K562 (cell line): ENCODE measurements around the gene ASPHD2. TPM values are rescaled to one million over a fixed set of nuclear protein-coding genes. Genes with fewer than 3 reads are reported as not detected.

Experiments
- CREB5 ChIP-seq: fragments of 250-450 bp; sonication (Bioruptor Pico); IDR thresholded peaks from 2 replicates; pipeline ENCODE4 v1.5.0; 2020; ENCODE audit warnings: mild to moderate bottlenecking
- ELF4 ChIP-seq: fragments of 450-650 bp; formaldehyde crosslinking; IDR thresholded peaks from 2 replicates; pipeline ENCODE4 v1.4.0; 2022; ENCODE audit warnings: missing genetic modification characterization
- EP400 ChIP-seq: fragments of 450-650 bp; IDR thresholded peaks from 2 replicates; pipeline ENCODE4 v1.6.1; 2017; ENCODE audit warnings: antibody characterized with exemption, mild to moderate bottlenecking, moderate library complexity
- ETV6 ChIP-seq, 3 experiments: fragments of 150-350 bp in 1 of 3; sonication (generic) in 1 of 3; formaldehyde crosslinking in 1 of 3; IDR thresholded peaks; 2 replicates each; pipeline versions ENCODE4 v1.6.1 to v1.8.0; 2014 to 2022; ENCODE audit warnings: borderline replicate concordance in 2 of 3, low read depth in 2 of 3, antibody characterized with exemption in 1 of 3, low read length in 1 of 3, mild to moderate bottlenecking in 1 of 3, missing genetic modification reagents in 1 of 3
- FOXP1 ChIP-seq: sonication (generic); formaldehyde crosslinking; IDR thresholded peaks from 2 replicates; pipeline ENCODE4 v1.8.0; 2022; ENCODE audit warnings: mild to moderate bottlenecking, missing genetic modification reagents
- GATAD2A ChIP-seq: fragments of 450-650 bp; IDR thresholded peaks from 2 replicates; pipeline ENCODE4 v1.6.1; 2017
- L3MBTL2 ChIP-seq: fragments of 450-650 bp; IDR thresholded peaks from 2 replicates; pipeline ENCODE4 v1.6.1; 2016; ENCODE audit warnings: mild to moderate bottlenecking, moderate library complexity
- LCOR ChIP-seq: sonication (generic); formaldehyde crosslinking; IDR thresholded peaks from 2 replicates; pipeline ENCODE4 v1.8.0; 2022; ENCODE audit warnings: mild to moderate bottlenecking, missing genetic modification reagents
- MAFF ChIP-seq: IDR thresholded peaks from 2 replicates; pipeline ENCODE4 v1.6.1; 2012; ENCODE audit warnings: low read length, improper control_type of control experiment
- MBD2 ChIP-seq: sonication (generic); IDR thresholded peaks from 2 replicates; pipeline ENCODE4 v1.6.1; 2016; ENCODE audit warnings: low read depth, borderline replicate concordance
- MLLT1 ChIP-seq, 2 experiments: fragments of 450-650 bp; IDR thresholded peaks; 2 replicates each; pipeline ENCODE4 v1.6.1; 2016
- MYNN ChIP-seq, 2 experiments: sonication (generic); formaldehyde crosslinking in 1 of 2; IDR thresholded peaks; 2 replicates each; pipeline versions ENCODE4 v1.5.0 to v1.6.1; 2016 to 2020; ENCODE audit warnings: antibody characterized with exemption in 1 of 2, missing genetic modification reagents in 1 of 2
- PBX2 ChIP-seq, 2 experiments: IDR thresholded peaks in 1 of 2; conservative IDR thresholded peaks in 1 of 2; 2 replicates each; pipeline ENCODE4 v1.6.1; 2016; ENCODE audit warnings: low read depth in 2 of 2, mild to moderate bottlenecking in 1 of 2, missing compliant biosample characterization in 1 of 2, missing genetic modification characterization in 1 of 2, moderate library complexity in 1 of 2
- PHF20 ChIP-seq: fragments of 450-650 bp; IDR thresholded peaks from 2 replicates; pipeline ENCODE4 v1.6.1; 2018; ENCODE audit not compliant: partially characterized antibody
- RAD21 ChIP-seq, 2 experiments: fragments of 250-450 bp in 1 of 2; fragments of 450-650 bp in 1 of 2; sonication (Bioruptor Pico) in 1 of 2; formaldehyde crosslinking in 1 of 2; IDR thresholded peaks in 1 of 2; conservative IDR thresholded peaks in 1 of 2; 2 replicates each; pipeline versions ENCODE4 v1.4.0 to v1.8.0; 2020 to 2022; ENCODE audit warnings: mild to moderate bottlenecking in 2 of 2, moderate library complexity in 1 of 2
- SMARCE1 ChIP-seq: fragments of 450-650 bp; IDR thresholded peaks from 2 replicates; pipeline ENCODE4 v1.7.1; 2016; ENCODE audit warnings: mild to moderate bottlenecking
- SP1 ChIP-seq: sonication (generic); formaldehyde crosslinking; IDR thresholded peaks from 2 replicates; pipeline ENCODE4 v1.8.1; 2022; ENCODE audit warnings: mild to moderate bottlenecking, missing genetic modification reagents
- UBTF ChIP-seq, 2 experiments: IDR thresholded peaks; 2 replicates each; pipeline ENCODE4 v1.6.1; 2012; ENCODE audit warnings: improper control_type of control experiment in 2 of 2, low read depth in 2 of 2, low read length in 2 of 2, borderline replicate concordance in 1 of 2
- ZNF239 ChIP-seq: fragments of 250-450 bp; sonication (Bioruptor Pico); IDR thresholded peaks from 2 replicates; pipeline ENCODE4 v1.4.0; 2020; ENCODE audit warnings: mild to moderate bottlenecking
- polyA plus RNA-seq, 8 experiments: library from polyadenylated mRNA; depleted of rRNA in 4 of 8; stranded (reverse) in 5 of 8; unstranded in 3 of 8; fragments of >200 nt; fragmentation: Nextera tagmentation in 2 of 8; fragmentation: Illumina TruSeq in 1 of 8; extraction: Ambion mirVana in 2 of 8; extraction: Trizol in 1 of 8; gene quantifications; 2 replicates each; pipeline versions ENCODE4 v1.2.1 to v1.2.3, GENCODE V29; 2011 to 2014; ENCODE audit warnings: inconsistent platforms in 1 of 8, missing spikeins in 1 of 8
- total RNA-seq, 7 experiments: library from RNA; depleted of rRNA in 6 of 7; stranded (reverse); fragments of >200 nt in 6 of 7; fragmentation: Illumina TruSeq in 2 of 7; extraction: Trizol in 2 of 7; gene quantifications; 2 replicates each; pipeline versions ENCODE4 v1.2.1 to v1.2.3, GENCODE V29; 2011 to 2021; ENCODE audit warnings: low replicate concordance in 1 of 7

The ASPHD2 gene
- total and polyA plus RNA-seq, 9 of the 15 experiments (the other 6 are each of a cell fraction or from before 2014, with no cell fraction given) = 0.18 to 0.64 (median 0.36) TPM

DNA sequence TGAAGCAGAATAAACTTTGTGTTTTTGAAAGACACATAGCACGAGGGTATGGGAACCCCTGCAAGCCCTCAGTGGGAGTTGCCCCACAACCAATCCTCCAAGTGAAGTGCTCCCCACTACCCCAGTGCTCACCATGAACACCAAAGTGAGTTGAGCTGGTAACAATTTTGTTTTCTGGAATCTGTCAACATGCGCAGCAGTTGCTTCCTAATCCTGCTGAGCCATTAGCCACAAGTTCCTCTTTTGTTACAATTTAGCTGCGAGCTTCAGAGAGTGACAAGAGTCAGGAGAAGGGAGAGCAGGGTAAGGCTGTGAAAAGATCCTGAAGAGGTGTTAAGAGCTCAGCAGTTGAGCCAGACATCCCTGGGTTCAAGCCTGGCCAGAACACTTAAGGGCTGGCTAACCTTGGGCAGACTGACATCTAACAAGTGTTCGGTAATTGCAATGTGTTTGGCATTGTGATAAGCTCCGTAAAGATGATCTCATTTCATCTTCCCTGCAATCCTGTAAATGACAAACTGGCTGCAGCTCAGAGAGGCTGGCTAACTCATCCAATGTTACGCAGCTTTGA, 24.1 kb upstream of the ASPHD2 start (continued):
- TF ChIP-seq ZNF239 (CRISPR knock-in tag) (0 out of 2 replicates have a peak, but pooled peaks have one; percentile 15), LCOR (peak; percentile 84), ETV6 (IDR thresholded peaks at IDR 0.05; ENCODE audit: borderline replicate concordance in 1 of 2, low read depth in 2 of 2, low read length in 1 of 2) (0 out of 4 replicates have a peak, but pooled peaks of 1 of the 2 experiments have one; percentile 12), ETV6 (CRISPR knock-in tag; IDR thresholded peaks at IDR 0.05; ENCODE audit: borderline replicate concordance) (no peak), MBD2 (peak; percentile 56; the same call in 1 of the 2 replicates), PBX2 (CRISPR knock-in tag; IDR thresholded peaks at IDR 0.05; ENCODE audit: low read depth) (no peak), PBX2 (tag; conservative IDR thresholded peaks at IDR 0.05; ENCODE audit: low read depth) (peak; percentile 92), MAFF (peak; percentile 58; the same call in 1 of the 2 replicates), ELF4 (CRISPR knock-in tag) (0 out of 2 replicates have a peak, but pooled peaks have one; percentile 7), EP400 (peak; percentile 52; the same call in 1 of the 2 replicates), UBTF (IDR thresholded peaks at IDR 0.05; ENCODE audit: borderline replicate concordance in 1 of 2, low read depth in 2 of 2, low read length in 2 of 2) (peak in 1 of 2 experiments; percentile 81; a peak in 1 of 4 replicates), L3MBTL2 (peak; percentile 50), FOXP1 (CRISPR knock-in tag) (peak; percentile 75; the same call in 1 of the 2 replicates), MYNN (IDR thresholded peaks at IDR 0.05) (peak; percentile 47; the same call in 1 of the 2 replicates), MYNN (CRISPR knock-in tag; IDR thresholded peaks at IDR 0.05) (no peak), SMARCE1 (peak; percentile 98), CREB5 (CRISPR knock-in tag) (no peak), SP1 (CRISPR knock-in tag) (no peak), PHF20 (no peak), MLLT1 (IDR thresholded peaks at IDR 0.05) (peak in 1 of 2 experiments; percentile 61; a peak in 1 of 4 replicates), RAD21 (CRISPR knock-in tag; conservative IDR thresholded peaks at IDR 0.05 in 1 of 2, IDR thresholded peaks at IDR 0.05 in 1 of 2) (peak in 1 of 2 experiments; percentile 23; a peak in 1 of 4 replicates), GATAD2A (peak; percentile 52; the same call in 1 of the 2 replicates)
